Measurements from ENCODE around the gene F12.
A peak's percentile ranks its signal among the peaks of the same experiment; 100 is the strongest.

Gene F12

DNA sequence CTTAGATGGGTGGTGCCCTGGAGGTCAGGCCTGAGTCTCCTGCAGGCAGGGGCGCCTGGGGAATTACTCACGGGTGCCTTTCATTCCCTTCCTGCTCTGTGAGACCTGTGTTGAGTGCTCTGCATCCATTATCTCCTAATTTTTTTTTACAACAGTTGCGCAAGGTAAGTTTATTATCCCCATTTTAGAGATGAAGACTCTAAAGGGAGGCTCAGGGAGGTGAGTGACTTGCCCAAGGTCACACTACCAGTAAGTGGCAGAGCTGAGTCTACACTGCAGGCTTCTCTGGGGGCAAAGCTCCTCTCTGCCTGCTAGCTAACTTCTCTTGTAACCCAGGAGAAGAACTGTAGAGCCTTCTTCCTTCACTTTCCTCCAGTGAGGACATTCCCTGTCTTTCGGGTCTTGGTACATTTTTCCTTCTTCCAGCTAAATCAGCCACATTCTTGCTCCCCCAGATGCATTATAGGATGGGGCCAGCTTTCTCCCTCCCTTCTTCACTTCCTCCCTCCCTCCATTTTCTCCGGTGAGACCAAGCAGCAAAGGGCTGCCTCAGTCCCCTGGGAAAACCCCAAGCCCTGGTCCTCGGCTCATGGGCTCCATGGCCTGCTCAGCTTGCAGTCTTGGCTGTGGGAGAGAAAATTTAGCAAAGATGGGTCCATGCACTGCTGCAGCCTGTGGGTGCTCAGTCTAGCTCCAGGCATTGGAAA, 39.0 kb upstream of the F12 start:
- DNase-seq (ENCODE audit: insufficient read length, low spot score) (no peak), FAIRE-seq (no peak)
- no peak for TF ChIP-seq CTCF (IDR thresholded peaks at IDR 0.05; ENCODE audit: insufficient read depth, missing control alignments)

- DNase-seq (ENCODE audit: insufficient read length, low spot score), result no peak
- FAIRE-seq, result no peak
- no peak for TF ChIP-seq CTCF (IDR thresholded peaks at IDR 0.05; ENCODE audit: insufficient read depth, missing control alignments)
These were observed 38.4 kb upstream of the F12 start for GRCh38 chr5:177447611-177448243.

- no peak for TF ChIP-seq CTCF (IDR thresholded peaks at IDR 0.05; ENCODE audit: insufficient read depth, missing control alignments)
- DNase-seq (ENCODE audit: insufficient read length, low spot score) (peak; percentile 68), FAIRE-seq (no peak)
These were observed 37.8 kb upstream of the F12 start for GRCh38 chr5:177447066-177447610.

DNA sequence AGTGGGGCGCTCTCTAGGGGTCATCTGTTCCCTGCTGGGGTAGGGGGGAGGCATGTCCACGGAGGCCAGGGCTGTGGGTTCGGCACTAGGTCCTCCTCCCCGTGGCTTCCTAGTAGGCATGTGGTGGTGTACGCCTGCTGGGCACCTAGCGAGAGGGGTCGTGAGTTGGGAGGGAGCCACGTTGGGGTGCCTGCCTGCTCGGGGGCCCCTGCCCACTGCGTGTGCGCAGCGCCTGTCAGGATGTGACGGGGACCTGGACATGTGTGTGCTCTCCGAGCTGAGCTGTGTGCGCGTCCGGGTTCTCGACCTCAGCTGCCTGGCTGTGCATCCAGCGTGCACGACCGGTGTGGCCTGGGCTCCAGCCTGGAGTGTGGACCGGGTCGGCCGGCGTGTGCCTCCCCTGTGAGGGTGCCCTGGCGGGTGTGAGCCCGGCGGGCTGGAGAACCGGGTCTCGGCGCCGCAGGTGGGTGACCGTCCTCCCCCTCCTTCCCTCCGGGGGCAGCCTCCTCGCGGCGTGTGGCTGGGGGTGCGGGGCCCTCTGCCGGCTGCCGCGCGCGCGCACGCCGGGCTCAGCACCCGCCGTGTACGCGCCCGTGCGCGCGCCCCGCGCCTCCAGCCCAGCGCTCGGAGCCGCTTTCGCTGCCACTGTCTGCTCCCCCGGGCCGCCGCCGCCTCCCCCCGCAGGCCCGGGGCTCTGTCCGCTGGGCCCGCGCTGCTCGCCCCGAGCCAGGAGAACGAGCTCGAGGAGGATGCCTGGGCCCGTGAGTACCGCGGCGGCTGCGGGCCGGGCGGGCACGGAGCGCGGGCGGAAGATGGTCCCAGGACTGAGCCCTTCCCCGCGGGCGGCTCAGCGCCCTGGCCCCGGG, 37.1 kb upstream of the F12 start, which contains the start of gene PRR7:
TSS of gene PRR7 (plus strand) at position 615 of the 866 bp plus-strand sequence. CDS start 8,254 bp downstream, outside the sequence.
- FAIRE-seq (no peak), DNase-seq (ENCODE audit: insufficient read length, low spot score) (peak; percentile 87)
- TF ChIP-seq CTCF (IDR thresholded peaks at IDR 0.05; ENCODE audit: insufficient read depth, missing control alignments), result no peak

DNA sequence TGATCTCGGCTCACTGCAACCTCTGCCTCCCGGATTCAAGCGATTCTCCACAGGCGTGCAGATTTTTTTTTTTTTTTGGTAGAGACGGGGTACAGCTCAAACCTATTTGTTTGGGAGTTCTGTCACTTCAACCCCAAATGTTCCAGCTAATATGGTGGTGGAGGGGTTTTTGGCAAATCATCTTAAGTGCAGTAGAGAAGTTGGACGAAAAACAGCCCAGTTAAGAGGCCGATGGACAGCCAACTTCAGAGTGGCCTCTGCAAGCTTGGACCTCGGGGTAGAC, 36.5 kb upstream of the F12 start:
- DNase-seq (ENCODE audit: insufficient read length, low spot score), result no peak
- no peak for FAIRE-seq
- TF ChIP-seq CTCF (IDR thresholded peaks at IDR 0.05; ENCODE audit: insufficient read depth, missing control alignments), result no peak

DNA sequence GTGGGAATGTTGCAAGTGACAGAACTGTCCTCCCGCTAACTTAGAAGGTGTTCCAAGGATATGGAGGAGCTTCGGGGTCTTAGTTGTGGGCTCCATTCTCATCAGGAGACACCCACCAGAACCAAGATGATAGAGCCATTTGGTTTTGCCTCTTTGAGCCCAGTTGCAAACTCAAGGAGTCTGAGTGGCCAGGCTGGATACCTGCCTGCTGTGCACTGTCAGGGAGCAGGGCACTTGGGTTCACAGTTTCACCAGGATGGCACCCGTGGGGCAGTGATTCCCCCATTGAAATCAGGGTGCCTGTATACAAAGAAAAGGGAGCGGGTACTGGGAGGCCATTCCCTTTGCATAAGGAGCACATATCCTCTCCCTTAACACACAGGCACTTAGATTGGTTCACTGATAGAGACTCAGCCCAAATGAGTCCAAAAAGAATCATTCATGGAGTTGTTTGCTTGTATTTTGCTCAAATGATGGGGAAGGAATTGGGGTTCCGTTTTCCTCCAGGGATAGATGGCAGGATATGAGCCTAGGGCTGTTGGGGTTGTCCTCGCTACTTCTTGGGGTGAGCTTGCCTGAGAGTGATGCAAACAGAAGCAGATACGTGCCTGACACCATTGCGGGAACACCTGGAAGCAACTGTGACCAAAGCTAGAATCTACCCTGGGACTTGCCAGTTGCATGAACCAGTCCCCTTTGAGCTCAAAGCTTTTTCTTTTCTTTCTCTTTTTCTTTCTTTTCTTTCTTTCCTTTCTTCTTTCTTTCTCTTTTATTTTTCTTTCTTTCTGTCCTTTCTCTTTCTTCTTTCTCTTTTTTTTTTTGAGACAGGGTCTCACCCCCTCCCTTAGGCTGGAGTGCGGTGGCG, 35.9 kb upstream of the F12 start:
- FAIRE-seq, result no peak

More for the DNA sequence above, 35.9 kb upstream of the F12 start:
- no peak for TF ChIP-seq CTCF (IDR thresholded peaks at IDR 0.05; ENCODE audit: insufficient read depth, missing control alignments)
- DNase-seq (ENCODE audit: insufficient read length, low spot score), result no peak

Measured in D721Med (cell line).